ENCODE measurements around the gene CMSS1. TPM values are rescaled to one million over a fixed set of nuclear protein-coding genes. Genes with fewer than 3 reads are reported as not detected.

Gene CMSS1
- total and polyA plus RNA-seq, 8 donors, result 2.7 to 33.3 (median 22.1) TPM

DNA sequence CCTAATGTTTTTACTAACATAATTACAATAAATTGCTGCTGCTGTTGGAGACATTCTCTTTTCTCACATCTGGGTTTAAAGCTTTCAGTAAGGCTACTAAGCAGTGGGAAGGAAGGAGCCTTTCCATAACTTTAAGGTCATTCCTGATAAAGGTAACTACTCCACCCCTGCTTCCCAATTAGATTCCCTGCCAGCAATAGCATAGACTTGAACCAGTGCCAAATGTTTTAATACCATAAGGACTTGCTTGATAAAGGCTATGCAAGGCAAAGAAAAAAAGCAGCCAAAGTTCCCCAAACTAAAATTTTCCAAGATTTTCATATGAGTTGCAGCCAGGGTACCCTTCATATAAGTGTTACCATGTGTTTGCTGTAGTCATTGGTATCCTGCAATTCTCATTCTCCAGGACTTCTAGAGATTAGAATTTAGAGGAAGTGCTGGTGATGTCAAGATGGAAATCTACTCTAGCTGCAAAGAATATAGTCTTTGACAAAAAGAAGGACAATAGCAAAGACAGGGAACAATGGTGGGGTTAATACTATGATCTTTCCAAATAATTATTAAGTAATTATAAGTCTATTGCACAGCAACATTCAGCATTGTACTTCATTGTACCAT is 190.5 kb downstream of the CMSS1 start:
- Histone ChIP-seq H3K4me1 (peaks cover 27 to 67% (median 43%) of the 10 kb centered on the region in 4 donors), H3K36me3 (no peaks in the 10 kb centered on the region), H3K9me3 (no peaks in the 10 kb centered on the region), H3K27me3 (no peaks in the 10 kb centered on the region), H3K4me3 (no peak overlapping the region), H3K27ac (peak overlapping the region in 3 of 5 donors; percentile 13 to 69 (median 29))
- DNase-seq, result peak in 1 of 2 donors; percentile 53
- intact Hi-C loops (cut with DNase I; ENCODE audit: low total_unique reads), result no loop called here
- TF ChIP-seq POLR2A (IDR thresholded peaks at IDR 0.05) (no peak), POLR2AphosphoS5 (IDR thresholded peaks at IDR 0.05) (peak in 1 of 3 donors; percentile 11)

GRCh38 chr3:100009276-100010086 is 191.8 kb downstream of the CMSS1 start:
- no peaks in the 10 kb centered on the region for H3K27me3 ChIP-seq
- DNase-seq, result no peak
- H3K4me1 ChIP-seq, result peaks cover 21 to 54% (median 38%) of the 10 kb centered on the region in 4 donors
- no peaks in the 10 kb centered on the region for H3K9me3 ChIP-seq
- intact Hi-C loops (cut with DNase I; ENCODE audit: low total_unique reads), result no loop called here
- no peak overlapping the region for H3K4me3 ChIP-seq
- WGBS, 5 donors, result 47 to 71% (median 59%) methylated on average over 5 of the region's 5 CpGs
- TF ChIP-seq POLR2AphosphoS5 (IDR thresholded peaks at IDR 0.05), result no peak
- TF ChIP-seq POLR2A (IDR thresholded peaks at IDR 0.05), result no peak
- no peak for TF ChIP-seq EP300 (IDR thresholded peaks at IDR 0.05)
- TF ChIP-seq CTCF (IDR thresholded peaks at IDR 0.05), result no peak
- no peaks in the 10 kb centered on the region for H3K36me3 ChIP-seq
- peak overlapping the region in 1 of 5 donors; percentile 38 for H3K27ac ChIP-seq

DNA sequence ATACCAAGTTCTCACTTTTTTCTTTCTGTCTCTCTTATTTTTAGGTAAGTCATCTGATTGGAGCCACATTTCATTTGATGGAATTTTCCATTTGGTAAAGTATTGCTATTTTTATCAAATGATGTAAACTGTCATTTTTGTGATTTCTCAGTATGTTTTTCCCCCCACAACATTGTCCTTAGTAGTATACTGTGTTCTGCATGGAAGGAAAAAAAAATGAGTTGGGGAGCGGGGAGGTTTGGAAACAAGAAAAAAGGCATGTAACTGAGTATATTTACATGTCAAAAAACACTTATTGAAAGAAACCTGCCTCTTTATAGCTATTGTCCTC is 192.4 kb downstream of the CMSS1 start:
- Histone ChIP-seq H3K4me3 (no peak overlapping the region), H3K9me3 (peaks cover 0 to 2% (median 0%) of the 10 kb centered on the region in 4 donors), H3K36me3 (no peaks in the 10 kb centered on the region), H3K27ac (no peak overlapping the region), H3K4me1 (peaks cover 20 to 49% (median 34%) of the 10 kb centered on the region in 4 donors), H3K27me3 (no peaks in the 10 kb centered on the region)
- no peak for TF ChIP-seq POLR2AphosphoS5 (IDR thresholded peaks at IDR 0.05)
- TF ChIP-seq POLR2A (IDR thresholded peaks at IDR 0.05), result no peak
- TF ChIP-seq EP300 (IDR thresholded peaks at IDR 0.05), result no peak
- no peak for TF ChIP-seq CTCF (IDR thresholded peaks at IDR 0.05)
- 91 to 100% (median 93%) methylated on average over 1 of the region's 1 CpG for WGBS, 5 donors
- no peak for DNase-seq
- intact Hi-C loops (cut with DNase I; ENCODE audit: low total_unique reads), result no loop called here

DNA sequence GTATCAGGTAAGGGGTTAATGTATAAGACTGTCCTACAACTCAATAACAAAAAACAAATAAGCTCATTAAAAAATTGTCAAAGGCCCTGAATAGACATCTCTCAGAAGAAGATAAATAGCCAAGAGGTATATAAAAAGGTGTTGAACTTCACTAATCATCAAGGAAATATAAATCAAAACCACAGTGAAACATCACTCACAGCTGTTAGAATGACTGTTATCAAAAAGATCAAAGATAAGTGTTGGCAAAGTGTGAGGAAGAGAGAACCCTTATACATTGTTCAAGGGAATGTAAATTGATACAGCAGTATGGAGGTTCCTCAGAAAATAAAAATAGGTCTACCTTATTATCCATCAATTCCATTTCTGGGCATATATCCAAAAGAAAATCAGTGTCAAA is 201.1 kb downstream of the CMSS1 start:
- Histone ChIP-seq H3K4me3 (no peak overlapping the region), H3K36me3 (no peaks in the 10 kb centered on the region), H3K9me3 (peaks cover 0 to 4% (median 0%) of the 10 kb centered on the region in 4 donors), H3K27me3 (no peaks in the 10 kb centered on the region), H3K27ac (no peak overlapping the region), H3K4me1 (peaks cover 0 to 12% (median 7%) of the 10 kb centered on the region in 4 donors)
- TF ChIP-seq EP300 (IDR thresholded peaks at IDR 0.05) (no peak), CTCF (IDR thresholded peaks at IDR 0.05) (no peak), POLR2A (IDR thresholded peaks at IDR 0.05) (no peak), POLR2AphosphoS5 (IDR thresholded peaks at IDR 0.05) (no peak)
- intact Hi-C loops (cut with DNase I; ENCODE audit: low total_unique reads), result no loop called here
- no peak for DNase-seq

DNA sequence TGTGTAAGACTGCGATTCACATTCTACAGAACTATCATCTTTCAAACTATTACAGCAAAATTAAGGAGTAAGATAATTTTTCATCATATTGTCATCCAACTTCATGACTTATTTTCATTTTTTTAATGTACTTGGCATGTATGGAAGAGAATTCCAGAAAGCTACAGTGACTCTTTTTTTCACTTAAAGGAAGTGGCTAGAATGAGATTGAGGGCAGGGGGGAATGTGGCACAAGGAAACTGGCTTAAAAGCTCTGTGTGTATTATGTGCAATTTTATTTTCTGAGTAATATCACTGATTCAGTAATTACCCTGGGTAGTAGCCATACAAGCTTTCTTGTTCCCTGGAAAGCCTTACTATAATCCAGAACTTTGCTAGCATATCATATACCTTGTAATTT is 202.1 kb downstream of the CMSS1 start:
- Histone ChIP-seq H3K4me1 (peaks cover 0 to 21% (median 15%) of the 10 kb centered on the region in 4 donors), H3K36me3 (no peaks in the 10 kb centered on the region), H3K27me3 (no peaks in the 10 kb centered on the region), H3K4me3 (no peak overlapping the region), H3K9me3 (peaks cover 0 to 4% (median 0%) of the 10 kb centered on the region in 4 donors), H3K27ac (no peak overlapping the region)
- intact Hi-C loops (cut with DNase I; ENCODE audit: low total_unique reads), result no loop called here
- WGBS, 5 donors, result 96 to 100% (median 98%) methylated on average over 1 of the region's 1 CpG
- DNase-seq, result no peak
- TF ChIP-seq POLR2AphosphoS5 (IDR thresholded peaks at IDR 0.05) (no peak), CTCF (IDR thresholded peaks at IDR 0.05) (no peak), EP300 (IDR thresholded peaks at IDR 0.05) (no peak), POLR2A (IDR thresholded peaks at IDR 0.05) (no peak)
